CD4-positive, alpha-beta T cell (primary cell): ENCODE measurements around the gene RETREG3. TPM values are rescaled to one million over a fixed set of nuclear protein-coding genes. Genes with fewer than 3 reads are reported as not detected.

Experiments
- ATAC-seq: fragments of 200-7000 bp; cut with Tn5 transposase; one replicate; pipeline ENCODE4 v1.10.0; 2022; ENCODE audit warnings: mild to moderate bottlenecking; ENCODE audit not compliant: poor library complexity
- CTCF ChIA-PET: fragments of 350-600 bp; sonication (Branson Sonifier 250); formaldehyde crosslinking; loops from one replicate; lab custom pipeline; 2021; ENCODE audit warnings: antibody characterized with exemption, inconsistent platforms; lab: Charles Lee
- POLR2A ChIA-PET: fragments of 350-600 bp; sonication (Branson Sonifier 250); formaldehyde crosslinking; loops from one replicate; lab custom pipeline; 2021; ENCODE audit warnings: antibody characterized with exemption, inconsistent platforms; lab: Charles Lee
- DNase-seq, 14 experiments: peaks; one replicate each; pipeline ENCODE4 v3.0.0-alpha.2; 2013 to 2020; ENCODE audit warnings: mixed read lengths in 2 of 14
- H3K27ac ChIP-seq, 2 donors: one replicate each; pipeline versions ENCODE4 v1.5.1 to v1.7.0; 2013; ENCODE audit warnings: low read length in 2 of 2, low read depth in 1 of 2, mild to moderate bottlenecking in 1 of 2
- H3K27me3 ChIP-seq, 2 experiments: 1 replicate in 1 of 2; 2 replicates in 1 of 2; pipeline versions ENCODE4 v1.6.1 to v1.7.0; 2013; ENCODE audit warnings: low read length in 2 of 2, control low read depth in 1 of 2, mild to moderate bottlenecking in 1 of 2, moderate library complexity in 1 of 2; ENCODE audit not compliant: insufficient read depth in 2 of 2, control insufficient read depth in 1 of 2
- H3K36me3 ChIP-seq: one replicate; pipeline ENCODE4 v1.6.1; 2013; ENCODE audit warnings: low read length, control low read depth; ENCODE audit not compliant: insufficient read depth
- H3K4me1 ChIP-seq: one replicate; pipeline ENCODE4 v1.6.1; 2013; ENCODE audit warnings: low read length, control low read depth; ENCODE audit not compliant: insufficient read depth
- H3K4me3 ChIP-seq: one replicate; pipeline ENCODE4 v1.5.1; 2013; ENCODE audit warnings: mild to moderate bottlenecking, low read length, moderate library complexity
- H3K9me3 ChIP-seq, 2 experiments: 1 replicate in 1 of 2; 2 replicates in 1 of 2; pipeline versions ENCODE4 v1.6.1 to v1.7.0; 2013; ENCODE audit warnings: low read length in 2 of 2, mild to moderate bottlenecking in 2 of 2, control low read depth in 1 of 2, moderate library complexity in 1 of 2; ENCODE audit not compliant: control insufficient read depth in 1 of 2, insufficient read depth in 1 of 2
- H3K27ac Mint-ChIP-seq: one replicate; pipeline ENCODE4 v1.8.0; 2020; ENCODE audit warnings: mixed read lengths
- H3K27me3 Mint-ChIP-seq: one replicate; pipeline ENCODE4 v1.8.0; 2021; ENCODE audit warnings: mixed read lengths
- H3K36me3 Mint-ChIP-seq: one replicate; pipeline ENCODE4 v1.8.0; 2021; ENCODE audit warnings: low read depth, mixed read lengths
- H3K4me1 Mint-ChIP-seq: one replicate; pipeline ENCODE4 v1.8.0; 2021; ENCODE audit warnings: low read depth, mixed read lengths
- H3K4me3 Mint-ChIP-seq: one replicate; pipeline ENCODE4 v1.8.0; 2020; ENCODE audit warnings: mild to moderate bottlenecking, mixed read lengths
- H3K9me3 Mint-ChIP-seq: one replicate; pipeline ENCODE4 v1.8.0; 2020; ENCODE audit warnings: mixed read lengths
- CTCF ChIP-seq: fragments of 200-600 bp; IDR thresholded peaks from one replicate; pipeline ENCODE4 v1.8.0; 2022; ENCODE audit warnings: antibody characterized with exemption, mild to moderate bottlenecking
- intact Hi-C, 2 experiments: fragments of 100-400 bp; cut with DNase I in 1 of 2; cut with micrococcal nuclease in 1 of 2; formaldehyde crosslinking; loops; one replicate each; pipeline versions ENCODE4 v1.15.1 to v1.9.0; 2023 to 2025; cut with DNase I, micrococcal nuclease
- total RNA-seq, 174 experiments: library from RNA in 2 of 174; stranded (reverse) in 2 of 174; gene quantifications; one replicate each; pipeline ENCODE4 v1.2.3 and lab custom pipeline; 2021 to 2026

RETREG3 gene
- total RNA-seq, 2 experiments from 2014 or later: 46.7 to 48.7 TPM

- H3K27me3 Mint-ChIP-seq: no peaks in the 10 kb centered on the region
- H3K27ac Mint-ChIP-seq: no peak overlapping the region
- intact Hi-C loops: no loop called here
- no peak overlapping the region for H3K27ac ChIP-seq
- no peaks in the 10 kb centered on the region for H3K27me3 ChIP-seq
- H3K36me3 Mint-ChIP-seq: peaks cover 98% of the 10 kb centered on the region
- DNase-seq (no peak), ATAC-seq (no peak)
- no peak for TF ChIP-seq CTCF
- H3K9me3 Mint-ChIP-seq: no peaks in the 10 kb centered on the region
- H3K4me3 Mint-ChIP-seq: no peak overlapping the region
- no peaks in the 10 kb centered on the region for H3K4me1 ChIP-seq
- H3K4me1 Mint-ChIP-seq: peaks cover under 1% of the 10 kb centered on the region
- ChIA-PET POLR2A (interaction anchor here (1.0 to 1.1 kb wide), 2 partner anchors 19 to 22 kb away, joined by 4 to 6 read pairs; partner anchors contain the start of genes RETREG3 and TUBG1), CTCF (interaction anchor here (1.0 to 1.6 kb wide), 2 partner anchors 9 to 19 kb away, joined by 3 to 5 read pairs; partner anchors contain the start of genes MLX and PSMC3IP)
- H3K9me3 ChIP-seq: no peaks in the 10 kb centered on the region
- H3K4me3 ChIP-seq: no peak overlapping the region
- H3K36me3 ChIP-seq: peaks cover 98% of the 10 kb centered on the region
These were observed 22.5 kb downstream of the RETREG3 start for GRCh38 chr17:42586514-42587230.

GRCh38 chr17:42585353-42585752 is 23.8 kb downstream of the RETREG3 start:
- Mint-ChIP-seq H3K27me3 (no peaks in the 10 kb centered on the region), H3K4me3 (no peak overlapping the region), H3K9me3 (no peaks in the 10 kb centered on the region), H3K36me3 (peaks cover 96% of the 10 kb centered on the region), H3K27ac (no peak overlapping the region), H3K4me1 (no peaks in the 10 kb centered on the region)
- Histone ChIP-seq H3K4me3 (no peak overlapping the region), H3K4me1 (no peaks in the 10 kb centered on the region), H3K36me3 (peaks cover 95% of the 10 kb centered on the region), H3K9me3 (no peaks in the 10 kb centered on the region), H3K27ac (no peak overlapping the region), H3K27me3 (no peaks in the 10 kb centered on the region)
- DNase-seq (no peak), ATAC-seq (no peak)
- ChIA-PET CTCF (no interaction called here), POLR2A (interaction anchor here (1.0 kb wide), 1 partner anchor 24 kb away, joined by 3 read pairs; the partner anchor contains the start of gene TUBG1)
- no peak for TF ChIP-seq CTCF
- intact Hi-C loops: no loop called here

GRCh38 chr17:42584880-42585279 is 24.3 kb downstream of the RETREG3 start:
- no peak for TF ChIP-seq CTCF
- H3K4me3 Mint-ChIP-seq: no peak overlapping the region
- no peaks in the 10 kb centered on the region for H3K27me3 ChIP-seq
- peaks cover 96% of the 10 kb centered on the region for H3K36me3 Mint-ChIP-seq
- no peaks in the 10 kb centered on the region for H3K4me1 ChIP-seq
- DNase-seq (no peak), ATAC-seq (no peak)
- no peak overlapping the region for H3K4me3 ChIP-seq
- H3K9me3 Mint-ChIP-seq: no peaks in the 10 kb centered on the region
- no peaks in the 10 kb centered on the region for H3K9me3 ChIP-seq
- no peaks in the 10 kb centered on the region for H3K4me1 Mint-ChIP-seq
- intact Hi-C loops: no loop called here
- CTCF ChIA-PET: no interaction called here
- H3K27ac Mint-ChIP-seq: no peak overlapping the region
- no peaks in the 10 kb centered on the region for H3K27me3 Mint-ChIP-seq
- H3K36me3 ChIP-seq: peaks cover 95% of the 10 kb centered on the region
- H3K27ac ChIP-seq: no peak overlapping the region
- POLR2A ChIA-PET: interaction anchor here (1.0 kb wide), 1 partner anchor 25 kb away, joined by 3 read pairs; the partner anchor contains the start of gene TUBG1
